Measurements from ENCODE around the gene DMXL1. TPM values are rescaled to one million over a fixed set of nuclear protein-coding genes. Genes with fewer than 3 reads are reported as not detected.

Gene DMXL1
- total and polyA plus RNA-seq, 4 donors, result 8.8 to 125 (median 27.0) TPM

DNA sequence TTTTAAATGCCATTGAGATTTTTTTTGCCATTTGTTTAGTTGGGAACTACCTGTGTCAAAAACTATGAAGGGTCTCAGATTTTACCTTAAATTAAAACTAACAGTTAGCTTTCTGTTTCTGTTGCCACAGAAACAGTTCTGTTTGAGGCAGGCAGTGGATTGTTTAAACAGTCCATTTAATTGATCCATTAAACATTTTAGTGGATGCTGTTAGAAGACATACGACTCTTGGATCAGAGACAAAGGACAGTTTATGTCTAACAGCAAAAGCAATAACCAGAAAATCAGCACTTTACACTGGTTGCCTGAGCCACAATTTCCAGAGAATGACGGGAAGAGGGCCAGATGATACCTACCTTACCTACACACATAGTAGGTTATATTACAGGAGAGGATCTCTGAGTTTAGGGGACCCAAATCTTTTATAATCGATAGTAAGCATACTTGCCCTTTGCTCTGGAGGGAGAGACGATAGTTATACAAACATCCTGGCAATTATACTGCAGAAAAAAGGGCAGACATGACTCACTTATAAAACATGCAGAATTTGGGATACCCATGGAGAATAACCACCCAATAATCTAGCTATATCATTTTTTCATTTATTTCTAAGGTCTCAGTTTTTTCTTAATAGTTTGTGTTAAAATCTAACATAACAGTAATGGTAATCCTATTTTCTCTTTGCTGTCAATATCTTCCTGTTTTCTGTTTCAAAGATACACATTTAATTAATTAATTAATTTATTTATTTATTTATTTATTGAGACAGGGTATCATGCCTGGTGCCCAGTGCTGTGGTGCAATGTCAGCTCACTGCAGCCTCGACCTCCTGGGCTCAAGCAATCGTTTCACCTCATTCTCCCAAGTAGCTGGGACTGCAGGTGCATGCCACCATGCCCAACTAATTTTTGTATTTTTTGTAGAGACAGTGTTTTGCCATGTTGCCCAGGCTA, 148.2 kb downstream of the DMXL1 start:
- WGBS, 2 donors, result 89 to 92% methylated on average over 6 of the region's 6 CpGs
- no peak overlapping the region for H3K9ac ChIP-seq (ENCODE audit: insufficient read depth in 1 of 2, low read length in 2 of 2)
- no peaks in the 10 kb centered on the region for H3K27me3 ChIP-seq (ENCODE audit: control insufficient read depth in 3 of 3, insufficient read depth in 3 of 3, low read length in 2 of 3)
- peaks cover 0 to 4% (median 2%) of the 10 kb centered on the region in 4 donors for H3K36me3 ChIP-seq (ENCODE audit: control insufficient read depth in 4 of 4, insufficient read depth in 4 of 4, low read length in 4 of 4)
- no peak overlapping the region for H3K4me3 ChIP-seq
- H3K9me3 ChIP-seq (ENCODE audit: control insufficient read depth in 4 of 4, insufficient read depth in 3 of 4, low read length in 3 of 4), result no peaks in the 10 kb centered on the region
- TF ChIP-seq, protein P1, sequence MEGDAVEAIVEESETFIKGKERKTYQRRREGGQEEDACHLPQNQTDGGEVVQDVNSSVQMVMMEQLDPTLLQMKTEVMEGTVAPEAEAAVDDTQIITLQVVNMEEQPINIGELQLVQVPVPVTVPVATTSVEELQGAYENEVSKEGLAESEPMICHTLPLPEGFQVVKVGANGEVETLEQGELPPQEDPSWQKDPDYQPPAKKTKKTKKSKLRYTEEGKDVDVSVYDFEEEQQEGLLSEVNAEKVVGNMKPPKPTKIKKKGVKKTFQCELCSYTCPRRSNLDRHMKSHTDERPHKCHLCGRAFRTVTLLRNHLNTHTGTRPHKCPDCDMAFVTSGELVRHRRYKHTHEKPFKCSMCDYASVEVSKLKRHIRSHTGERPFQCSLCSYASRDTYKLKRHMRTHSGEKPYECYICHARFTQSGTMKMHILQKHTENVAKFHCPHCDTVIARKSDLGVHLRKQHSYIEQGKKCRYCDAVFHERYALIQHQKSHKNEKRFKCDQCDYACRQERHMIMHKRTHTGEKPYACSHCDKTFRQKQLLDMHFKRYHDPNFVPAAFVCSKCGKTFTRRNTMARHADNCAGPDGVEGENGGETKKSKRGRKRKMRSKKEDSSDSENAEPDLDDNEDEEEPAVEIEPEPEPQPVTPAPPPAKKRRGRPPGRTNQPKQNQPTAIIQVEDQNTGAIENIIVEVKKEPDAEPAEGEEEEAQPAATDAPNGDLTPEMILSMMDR (IDR thresholded peaks at IDR 0.05; ENCODE audit: control extremely low read depth, extremely low read depth), result no peak
- ATAC-seq (ENCODE audit: insufficient read depth, low FRiP score), result no peak
- peaks cover 0 to 2% (median 0%) of the 10 kb centered on the region in 5 donors for H3K4me1 ChIP-seq (ENCODE audit: control insufficient read depth in 5 of 5, insufficient read depth in 5 of 5, low read length in 5 of 5)
- no peak overlapping the region for H3K27ac ChIP-seq (ENCODE audit: low read depth in 1 of 2, low read length in 1 of 2)
- no peak for DNase-seq

DNA sequence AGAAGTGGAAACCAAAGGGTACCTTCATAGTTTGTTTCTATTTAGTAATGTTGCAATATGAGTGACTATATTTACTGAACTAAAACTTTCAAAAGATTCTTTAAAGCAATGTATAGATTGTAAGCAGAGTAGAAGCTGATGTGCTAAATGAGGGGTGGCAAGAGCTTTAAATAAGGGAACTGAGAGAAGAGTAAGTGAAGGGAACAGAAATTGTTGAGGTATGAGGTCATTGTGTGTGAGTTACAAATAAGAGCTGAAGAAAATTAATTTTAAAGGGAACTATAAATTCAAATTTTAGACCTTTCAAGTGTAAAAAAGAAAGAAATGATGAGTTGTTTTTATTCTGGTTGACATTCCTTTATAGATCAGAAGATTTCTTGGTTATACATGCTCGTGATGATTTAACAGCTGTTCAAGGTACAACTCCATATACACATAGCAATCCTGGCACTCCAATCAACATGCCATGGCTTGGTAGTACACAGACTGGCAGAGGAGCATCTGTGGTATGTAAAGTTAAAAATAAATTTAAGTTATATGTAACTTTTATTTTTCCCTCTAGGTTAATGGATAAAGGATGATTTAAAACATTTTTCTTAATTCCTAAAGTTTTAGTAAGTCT, 149.8 kb downstream of the DMXL1 start:
- Histone ChIP-seq H3K36me3 (ENCODE audit: control insufficient read depth in 4 of 4, insufficient read depth in 4 of 4, low read length in 4 of 4) (peaks cover 0 to 4% (median under 1%) of the 10 kb centered on the region in 4 donors), H3K27ac (ENCODE audit: low read depth in 1 of 2, low read length in 1 of 2) (no peak overlapping the region), H3K9me3 (ENCODE audit: control insufficient read depth in 4 of 4, insufficient read depth in 3 of 4, low read length in 3 of 4) (no peaks in the 10 kb centered on the region), H3K4me3 (no peak overlapping the region), H3K4me1 (ENCODE audit: control insufficient read depth in 5 of 5, insufficient read depth in 5 of 5, low read length in 5 of 5) (no peaks in the 10 kb centered on the region), H3K9ac (ENCODE audit: insufficient read depth in 1 of 2, low read length in 2 of 2) (no peak overlapping the region), H3K27me3 (ENCODE audit: control insufficient read depth in 3 of 3, insufficient read depth in 3 of 3, low read length in 2 of 3) (no peaks in the 10 kb centered on the region)
- WGBS, 2 donors, result 91% methylated on average over 1 of the region's 1 CpG
- DNase-seq, result no peak
- TF ChIP-seq, protein P1 (IDR thresholded peaks at IDR 0.05; ENCODE audit: control extremely low read depth, extremely low read depth), result no peak
- ATAC-seq (ENCODE audit: insufficient read depth, low FRiP score), result no peak

DNA sequence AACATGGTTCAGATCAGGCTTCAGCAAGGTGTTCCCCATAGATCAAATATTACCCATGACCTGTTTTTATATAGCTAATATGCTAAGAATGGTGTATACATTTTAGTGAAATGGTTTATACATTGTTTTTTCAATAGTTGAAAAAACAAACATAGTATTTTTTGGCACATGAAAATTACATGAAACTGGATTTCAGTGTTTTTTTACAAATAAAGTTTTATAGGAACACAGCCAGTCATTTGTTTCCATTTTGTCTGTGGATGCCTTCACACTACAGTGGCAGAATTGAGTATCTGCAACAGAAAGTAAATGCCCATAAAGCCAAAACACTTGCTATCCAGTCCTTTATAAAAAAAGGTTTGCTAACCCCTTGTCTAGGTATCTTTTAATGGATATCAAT, 150.4 kb downstream of the DMXL1 start:
- no peaks in the 10 kb centered on the region for H3K9me3 ChIP-seq (ENCODE audit: control insufficient read depth in 4 of 4, insufficient read depth in 3 of 4, low read length in 3 of 4)
- no peak overlapping the region for H3K4me3 ChIP-seq
- no peak for DNase-seq
- TF ChIP-seq, protein P1 (IDR thresholded peaks at IDR 0.05; ENCODE audit: control extremely low read depth, extremely low read depth), result no peak
- H3K4me1 ChIP-seq (ENCODE audit: control insufficient read depth in 5 of 5, insufficient read depth in 5 of 5, low read length in 5 of 5), result no peaks in the 10 kb centered on the region
- peaks cover 0 to 8% (median under 1%) of the 10 kb centered on the region in 4 donors for H3K36me3 ChIP-seq (ENCODE audit: control insufficient read depth in 4 of 4, insufficient read depth in 4 of 4, low read length in 4 of 4)
- H3K27me3 ChIP-seq (ENCODE audit: control insufficient read depth in 3 of 3, insufficient read depth in 3 of 3, low read length in 2 of 3), result no peaks in the 10 kb centered on the region
- no peak overlapping the region for H3K27ac ChIP-seq (ENCODE audit: low read depth in 1 of 2, low read length in 1 of 2)
- ATAC-seq (ENCODE audit: insufficient read depth, low FRiP score), result no peak
- no peak overlapping the region for H3K9ac ChIP-seq (ENCODE audit: insufficient read depth in 1 of 2, low read length in 2 of 2)
